Kidney (tissue), 14 donors: ENCODE measurements around the gene SETX. TPM values are rescaled to one million over a fixed set of nuclear protein-coding genes. Genes with fewer than 3 reads are reported as not detected.

ENCODE experiments used
- DNase-seq, 5 donors: peaks; one replicate each; pipeline ENCODE4 v3.0.0-alpha.2; 2013 to 2020
- FAIRE-seq: peaks from 2 replicates; lab custom pipeline; 2012; peaks lifted over from hg19 to GRCh38; lab: Jason Lieb, UNC
- H3K27ac ChIP-seq, 2 donors: one replicate each; pipeline ENCODE4 v1.7.0; 2013; ENCODE audit warnings: low read depth in 2 of 2, low read length in 2 of 2, inconsistent platforms in 1 of 2
- H3K27me3 ChIP-seq: one replicate; pipeline ENCODE4 v1.7.1; 2013; ENCODE audit warnings: low read length, inconsistent platforms; ENCODE audit not compliant: control insufficient read depth, insufficient read depth
- H3K36me3 ChIP-seq, 3 donors: one replicate each; pipeline versions ENCODE4 v1.7.0 to v1.7.1; 2013; ENCODE audit warnings: low read length in 3 of 3, control low read depth in 1 of 3, inconsistent platforms in 1 of 3; ENCODE audit not compliant: insufficient read depth in 3 of 3, control insufficient read depth in 2 of 3
- H3K4me1 ChIP-seq, 3 donors: one replicate each; pipeline versions ENCODE4 v1.7.0 to v1.7.1; 2013; ENCODE audit warnings: low read length in 3 of 3, inconsistent platforms in 1 of 3, low read depth in 1 of 3; ENCODE audit not compliant: control insufficient read depth in 2 of 3, insufficient read depth in 2 of 3
- H3K4me3 ChIP-seq, 3 donors: one replicate each; pipeline versions ENCODE4 v1.7.0 to v1.8.1; 2013; ENCODE audit warnings: low read length in 3 of 3, control low read depth in 1 of 3, inconsistent platforms in 1 of 3
- H3K9ac ChIP-seq, 3 donors: one replicate each; pipeline versions ENCODE4 v1.7.0 to v1.7.1; 2013; ENCODE audit warnings: low read length in 3 of 3, control low read depth in 1 of 3, inconsistent platforms in 1 of 3
- H3K9me3 ChIP-seq, 3 donors: one replicate each; pipeline versions ENCODE4 v1.7.0 to v1.7.1; 2013; ENCODE audit warnings: low read length in 3 of 3, control low read depth in 1 of 3, inconsistent platforms in 1 of 3; ENCODE audit not compliant: control insufficient read depth in 2 of 3, insufficient read depth in 1 of 3
- CTCF ChIP-seq: IDR thresholded peaks from 3 replicates; pipeline ENCODE4 v1.5.1; 2012; ENCODE audit warnings: mild to moderate bottlenecking, moderate library complexity, borderline replicate concordance; ENCODE audit not compliant: insufficient read depth; ENCODE audit errors: extremely low read depth
- intact Hi-C: fragments of 100-400 bp; cut with DNase I; formaldehyde crosslinking; loops from one replicate; pipeline ENCODE4 v1.11.1; 2022
- polyA plus RNA-seq: library from polyadenylated mRNA; stranded (reverse); fragments of 350-450 nt; fragmentation: Illumina TruSeq; extraction: RNeasy Lipid Tissue Mini Kit (QIAGEN cat#74804); gene quantifications from one replicate; pipeline ENCODE4 v1.2.3, GENCODE V29; 2014; ENCODE audit warnings: low read depth, low replicate concordance; ENCODE audit not compliant: insufficient read depth
- total RNA-seq: library from RNA; stranded (reverse); fragmentation: NEBNext Ultra II Directional; extraction: Animal tissue kit (Norgen Biotek cat#: 25700); gene quantifications from one replicate; pipeline ENCODE4 v1.2.1, GENCODE V29; 2021
- donor health status: control.
- donor health status: control.
- donor health status: control.
- donor health status: control.
- donor health status: control.
- donor health status: DM: yes; HTN: yes; CAD: no.
- donor health status: Normal renal cell carcinoma (clear cell type).

The SETX gene
- total and polyA plus RNA-seq, 2 donors from 2014 or later = 16.1 to 56.8 TPM

- intact Hi-C loops = no loop called here
- Histone ChIP-seq H3K4me3 (no peak overlapping the region), H3K27me3 (no peaks in the 10 kb centered on the region), H3K4me1 (no peaks in the 10 kb centered on the region), H3K9ac (no peak overlapping the region), H3K27ac (no peak overlapping the region), H3K36me3 (peaks cover 3 to 33% (median 18%) of the 10 kb centered on the region in 3 donors), H3K9me3 (peaks cover 0 to 5% (median 0%) of the 10 kb centered on the region in 3 donors)
- DNase-seq = no peak
- FAIRE-seq = no peak
- TF ChIP-seq CTCF = no peak
Observed at GRCh38 chr9:132309056-132309455, 45.7 kb downstream of the SETX start.

DNA sequence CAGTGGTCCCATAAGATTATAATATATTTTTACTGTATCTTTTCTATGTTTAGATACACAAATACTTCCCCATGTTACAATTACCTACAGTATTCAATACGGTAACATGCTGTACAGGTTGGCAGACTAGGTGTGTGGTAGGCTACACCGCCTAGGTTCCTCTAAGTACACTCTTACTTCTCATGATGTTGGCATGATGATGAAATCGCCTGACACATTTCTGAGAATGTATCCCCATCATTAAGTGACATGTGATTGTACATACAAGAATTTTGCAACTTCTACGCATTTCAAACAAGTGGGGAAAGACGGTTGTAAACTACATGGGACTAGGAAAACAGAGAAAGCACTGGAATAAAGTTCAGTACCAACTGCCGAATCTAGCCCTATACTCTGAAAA lies 53.3 kb downstream of the SETX start:
- intact Hi-C loops = no loop called here
- no peak for TF ChIP-seq CTCF
- no peaks in the 10 kb centered on the region for H3K9me3 ChIP-seq
- H3K36me3 ChIP-seq = peaks cover 13 to 33% (median 29%) of the 10 kb centered on the region in 3 donors
- no peak overlapping the region for H3K4me3 ChIP-seq
- H3K27ac ChIP-seq = no peak overlapping the region
- FAIRE-seq (no peak), DNase-seq (no peak)
- H3K4me1 ChIP-seq = no peaks in the 10 kb centered on the region
- H3K9ac ChIP-seq = no peak overlapping the region
- no peaks in the 10 kb centered on the region for H3K27me3 ChIP-seq

- Histone ChIP-seq H3K4me3 (no peak overlapping the region), H3K27ac (no peak overlapping the region), H3K4me1 (no peaks in the 10 kb centered on the region), H3K27me3 (no peaks in the 10 kb centered on the region), H3K9ac (no peak overlapping the region), H3K36me3 (peaks cover 16 to 52% (median 39%) of the 10 kb centered on the region in 3 donors), H3K9me3 (no peaks in the 10 kb centered on the region)
- intact Hi-C loops = no loop called here
- FAIRE-seq (no peak), DNase-seq (no peak)
- TF ChIP-seq CTCF = no peak
Observed at GRCh38 chr9:132299221-132299620, 55.6 kb downstream of the SETX start.

DNA sequence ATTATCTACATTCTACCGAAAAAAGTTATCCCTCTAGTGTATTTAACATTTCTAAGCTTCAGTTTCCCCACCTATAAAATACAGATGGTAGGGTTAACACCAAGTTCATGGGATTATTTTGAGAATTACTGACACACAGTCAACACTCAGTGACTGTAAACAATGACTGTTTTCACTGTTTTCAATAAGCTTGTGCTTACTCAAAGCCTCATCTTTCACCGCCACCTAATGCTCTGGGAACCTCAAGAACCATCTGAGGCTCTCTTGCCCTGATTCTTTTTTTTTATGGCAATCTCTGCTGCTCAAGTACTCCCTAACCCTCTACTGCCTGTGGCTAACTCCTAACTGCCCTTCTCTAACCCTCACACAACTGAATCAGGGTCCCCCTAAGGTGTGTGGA lies 59.6 kb downstream of the SETX start:
- H3K36me3 ChIP-seq = peaks cover 12 to 56% (median 33%) of the 10 kb centered on the region in 3 donors
- no peaks in the 10 kb centered on the region for H3K4me1 ChIP-seq
- H3K9me3 ChIP-seq = no peaks in the 10 kb centered on the region
- no peak overlapping the region for H3K27ac ChIP-seq
- H3K27me3 ChIP-seq = no peaks in the 10 kb centered on the region
- H3K9ac ChIP-seq = no peak overlapping the region
- H3K4me3 ChIP-seq = no peak overlapping the region
- FAIRE-seq = no peak
- no peak for DNase-seq
- no peak for TF ChIP-seq CTCF
- intact Hi-C loops = no loop called here
